Uterus (tissue), 4 donors: ENCODE measurements around the gene SLCO2A1. TPM values are rescaled to one million over a fixed set of nuclear protein-coding genes. Genes with fewer than 3 reads are reported as not detected.

ENCODE experiments used
- DNase-seq, 2 donors: peaks; one replicate each; pipeline ENCODE4 v3.0.0-alpha.2; 2019 to 2020
- H3K27ac ChIP-seq, 2 donors: fragments of 200-600 bp; sonication (generic); 1 replicate in 1 of 2; 2 replicates in 1 of 2; pipeline ENCODE4 v1.5.1; 2016 to 2018
- H3K27me3 ChIP-seq, 2 donors: fragments of 200-600 bp; sonication (generic); one replicate each; pipeline ENCODE4 v1.5.1; 2018 to 2019; ENCODE audit warnings: control low read depth in 1 of 2
- H3K36me3 ChIP-seq, 2 donors: fragments of 200-600 bp; sonication (generic); one replicate each; pipeline ENCODE4 v1.5.1; 2019; ENCODE audit warnings: control low read depth in 1 of 2
- H3K4me1 ChIP-seq, 2 donors: fragments of 200-600 bp; sonication (generic); one replicate each; pipeline ENCODE4 v1.5.1; 2018 to 2019; ENCODE audit warnings: control low read depth in 1 of 2
- H3K4me3 ChIP-seq, 2 donors: fragments of 200-600 bp; sonication (generic); 1 replicate in 1 of 2; 2 replicates in 1 of 2; pipeline ENCODE4 v1.5.1; 2018 to 2019; ENCODE audit warnings: mild to moderate bottlenecking in 1 of 2
- H3K9me3 ChIP-seq, 2 donors: fragments of 200-600 bp; sonication (generic); one replicate each; pipeline ENCODE4 v1.5.1; 2019; ENCODE audit warnings: control low read depth in 1 of 2
- CTCF ChIP-seq, 4 experiments: fragments of 200-600 bp in 2 of 4; fragments of 450-650 bp in 2 of 4; sonication (generic) in 2 of 4; IDR thresholded peaks; one replicate each; pipeline ENCODE4 v1.5.1; 2016 to 2019; ENCODE audit warnings: antibody characterized with exemption in 4 of 4, mild to moderate bottlenecking in 2 of 4, moderate library complexity in 1 of 4
- POLR2A ChIP-seq, 2 donors: fragments of 450-650 bp; IDR thresholded peaks; one replicate each; pipeline ENCODE4 v1.6.1; 2016; ENCODE audit warnings: antibody characterized with exemption in 2 of 2, mild to moderate bottlenecking in 1 of 2, moderate library complexity in 1 of 2
- intact Hi-C: fragments of 100-400 bp; cut with DNase I; formaldehyde crosslinking; loops from one replicate; pipeline ENCODE4 v1.15.1; 2023; ENCODE audit warnings: low total_unique reads
- total RNA-seq, 4 donors: library from RNA; depleted of rRNA in 3 of 4; stranded (reverse); fragments of >200 nt in 3 of 4; gene quantifications; one replicate each; pipeline versions ENCODE4 v1.1.0 to v1.2.4, GENCODE V29; 2014 to 2023
- donor health status: DM: yes; HTN: yes; CAD: no.

Gene SLCO2A1
- total RNA-seq, 4 donors from 2014 or later, result 3.0 to 168 (median 79.6) TPM

DNA sequence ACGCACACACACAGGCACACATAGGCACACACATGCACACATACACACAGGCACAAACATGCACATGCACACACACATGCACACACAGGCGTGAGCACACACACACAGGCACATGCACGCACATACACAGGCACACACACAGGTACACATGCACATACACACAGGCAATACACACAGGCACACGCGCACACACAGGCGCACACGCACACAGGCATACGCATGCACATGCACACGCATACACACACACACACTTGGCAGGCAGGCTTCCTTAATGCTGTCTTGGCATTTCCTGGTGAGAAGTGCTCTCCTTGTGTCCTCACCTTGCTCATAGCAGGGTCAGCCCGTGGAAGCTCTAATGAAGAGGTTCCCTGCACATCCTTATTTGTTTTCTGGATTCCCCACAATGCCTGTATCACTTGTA lies 8.4 kb upstream of the SLCO2A1 start:
- intact Hi-C loops, result no loop called here
- no peaks in the 10 kb centered on the region for H3K36me3 ChIP-seq
- H3K27ac ChIP-seq, result no peak overlapping the region
- H3K4me3 ChIP-seq, result no peak overlapping the region
- H3K27me3 ChIP-seq, result no peaks in the 10 kb centered on the region
- TF ChIP-seq CTCF (IDR thresholded peaks at IDR 0.05) (no peak), POLR2A (IDR thresholded peaks at IDR 0.05) (no peak)
- H3K4me1 ChIP-seq, result peaks cover 0 to 3% of the 10 kb centered on the region in 2 donors
- no peak for DNase-seq
- H3K9me3 ChIP-seq, result no peaks in the 10 kb centered on the region

DNA sequence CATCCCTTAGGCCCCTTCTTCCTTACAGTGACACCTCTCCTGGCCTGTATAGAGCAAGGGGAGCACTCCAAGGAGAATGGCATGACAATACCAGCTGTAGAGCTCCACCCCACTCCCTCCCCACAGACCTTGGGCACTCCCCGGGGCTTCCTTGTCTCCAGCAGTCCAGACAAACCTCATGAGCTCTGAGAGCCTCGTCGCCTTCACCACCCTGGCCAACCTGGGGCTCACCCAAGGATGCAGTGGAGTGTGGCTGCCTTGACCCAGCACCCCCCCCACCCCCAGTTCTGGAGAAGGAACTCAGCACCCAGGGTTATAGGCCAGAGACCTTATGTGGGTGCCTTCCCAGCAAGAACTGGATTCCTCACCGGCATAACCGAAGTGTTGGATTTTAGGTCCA lies 7.4 kb upstream of the SLCO2A1 start:
- H3K36me3 ChIP-seq, result no peaks in the 10 kb centered on the region
- DNase-seq, result no peak
- peaks cover 0 to 3% of the 10 kb centered on the region in 2 donors for H3K4me1 ChIP-seq
- H3K9me3 ChIP-seq, result no peaks in the 10 kb centered on the region
- no peak overlapping the region for H3K4me3 ChIP-seq
- intact Hi-C loops, result no loop called here
- no peak for TF ChIP-seq CTCF (IDR thresholded peaks at IDR 0.05)
- no peak for TF ChIP-seq POLR2A (IDR thresholded peaks at IDR 0.05)
- no peaks in the 10 kb centered on the region for H3K27me3 ChIP-seq
- no peak overlapping the region for H3K27ac ChIP-seq

DNA sequence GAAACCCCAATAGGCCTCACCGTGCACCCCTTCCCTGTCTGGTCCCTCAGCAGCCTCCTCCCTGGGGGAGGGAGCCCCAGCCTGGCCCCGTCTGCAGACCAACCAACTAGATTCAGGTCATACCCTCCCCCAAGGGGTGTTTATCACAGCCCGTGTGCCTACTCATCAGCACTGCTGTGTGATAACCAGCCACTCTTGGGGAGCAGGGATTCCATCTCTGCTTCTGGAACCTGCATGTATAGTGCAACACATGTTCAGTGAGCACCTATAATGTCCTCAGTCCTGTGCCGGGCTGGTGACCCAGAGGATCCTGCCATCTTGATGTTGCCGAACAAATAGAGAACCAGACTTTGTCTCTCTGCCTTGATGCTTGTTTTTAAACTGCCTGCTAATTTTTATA lies 6.6 kb upstream of the SLCO2A1 start:
- H3K4me1 ChIP-seq, result peaks cover 0 to 3% of the 10 kb centered on the region in 2 donors
- no peaks in the 10 kb centered on the region for H3K9me3 ChIP-seq
- intact Hi-C loops, result no loop called here
- no peak overlapping the region for H3K4me3 ChIP-seq
- TF ChIP-seq CTCF (IDR thresholded peaks at IDR 0.05) (no peak), POLR2A (IDR thresholded peaks at IDR 0.05) (no peak)
- DNase-seq, result no peak
- H3K36me3 ChIP-seq, result no peaks in the 10 kb centered on the region
- no peak overlapping the region for H3K27ac ChIP-seq
- H3K27me3 ChIP-seq, result no peaks in the 10 kb centered on the region

DNA sequence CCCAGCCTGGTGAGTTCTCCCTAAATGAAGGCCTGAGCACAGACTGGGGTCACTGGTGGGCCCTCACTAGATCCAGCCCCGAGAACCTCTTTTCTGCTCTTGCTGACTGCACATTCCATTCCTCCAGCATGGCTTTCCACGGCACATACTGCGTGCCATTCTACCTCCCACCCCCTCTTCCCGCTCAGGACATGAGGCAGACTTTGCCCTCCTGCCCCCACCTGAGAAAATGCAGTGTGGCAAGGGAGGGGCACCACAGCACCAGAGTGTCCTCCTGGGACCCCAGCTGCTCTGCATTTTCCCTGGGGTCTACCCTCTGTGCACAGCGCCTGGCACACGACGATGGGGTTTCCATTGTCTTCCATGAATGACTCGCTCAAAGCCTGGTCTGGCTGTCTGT lies 6.1 kb upstream of the SLCO2A1 start:
- TF ChIP-seq POLR2A (IDR thresholded peaks at IDR 0.05) (no peak), CTCF (IDR thresholded peaks at IDR 0.05) (no peak)
- H3K4me3 ChIP-seq, result no peak overlapping the region
- no peak overlapping the region for H3K27ac ChIP-seq

DNA sequence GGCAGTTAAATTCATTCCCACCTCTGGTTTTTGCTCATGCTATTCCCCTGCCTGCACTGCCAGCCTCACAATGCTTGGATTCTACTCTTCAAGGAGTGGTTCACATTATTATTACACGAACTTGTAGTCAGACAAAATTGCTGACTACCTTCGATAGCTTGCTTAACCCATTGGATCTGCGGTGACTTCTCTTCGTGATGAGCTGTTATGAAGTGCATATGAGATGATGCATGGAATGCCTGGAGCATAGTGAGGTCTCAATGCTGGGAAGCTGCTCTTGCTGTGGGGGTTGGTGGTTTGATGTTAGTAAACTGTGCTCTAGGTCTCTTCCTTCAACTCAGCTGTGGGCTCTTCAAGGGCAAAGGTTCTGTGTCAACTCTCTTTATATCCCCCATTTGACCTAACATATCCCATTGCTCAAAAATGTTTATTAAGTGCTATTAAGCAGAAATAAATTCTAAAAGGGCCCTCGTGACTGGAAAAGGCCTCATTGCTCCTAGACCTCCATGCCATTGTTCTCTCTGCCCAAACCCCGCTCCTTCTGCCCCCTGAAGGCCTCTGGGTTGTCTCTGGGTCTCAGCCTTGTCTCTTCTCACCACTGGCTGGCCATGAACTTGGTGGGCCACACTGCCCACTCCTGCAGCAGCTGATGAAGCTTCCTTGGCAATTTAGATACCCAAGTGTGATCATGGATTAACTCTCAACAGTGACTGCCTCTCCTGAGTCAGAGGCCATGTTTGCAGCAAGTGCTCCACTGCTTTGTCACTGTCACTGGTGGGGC lies 4.5 kb upstream of the SLCO2A1 start:
- Histone ChIP-seq H3K27ac (no peak overlapping the region), H3K4me3 (no peak overlapping the region), H3K9me3 (no peaks in the 10 kb centered on the region), H3K4me1 (no peaks in the 10 kb centered on the region), H3K36me3 (no peaks in the 10 kb centered on the region), H3K27me3 (no peaks in the 10 kb centered on the region)
- intact Hi-C loops, result no loop called here
- TF ChIP-seq POLR2A (IDR thresholded peaks at IDR 0.05), result no peak
- TF ChIP-seq CTCF (IDR thresholded peaks at IDR 0.05), result no peak
- no peak for DNase-seq

More for the DNA sequence above, 6.1 kb upstream of the SLCO2A1 start:
- DNase-seq, result no peak
- H3K27me3 ChIP-seq, result no peaks in the 10 kb centered on the region
- H3K36me3 ChIP-seq, result no peaks in the 10 kb centered on the region
- intact Hi-C loops, result no loop called here
- no peaks in the 10 kb centered on the region for H3K9me3 ChIP-seq
- peaks cover 0 to 3% of the 10 kb centered on the region in 2 donors for H3K4me1 ChIP-seq
